GM18868 (cell line): ENCODE data around the gene CLEC6A.
"Not testable (repeated sequence)": the region's sequence is repeated elsewhere in the genome, so short reads cannot be mapped to it uniquely, and the experiment has no call there.

Experiments used
- ATAC-seq: cut with Tn5 transposase; IDR thresholded peaks from one replicate; pipeline ENCODE4 v1.9.1; 2021; ENCODE audit warnings: mild to moderate bottlenecking, moderate library complexity; ENCODE audit not compliant: unreplicated experiment

The CLEC6A gene

DNA sequence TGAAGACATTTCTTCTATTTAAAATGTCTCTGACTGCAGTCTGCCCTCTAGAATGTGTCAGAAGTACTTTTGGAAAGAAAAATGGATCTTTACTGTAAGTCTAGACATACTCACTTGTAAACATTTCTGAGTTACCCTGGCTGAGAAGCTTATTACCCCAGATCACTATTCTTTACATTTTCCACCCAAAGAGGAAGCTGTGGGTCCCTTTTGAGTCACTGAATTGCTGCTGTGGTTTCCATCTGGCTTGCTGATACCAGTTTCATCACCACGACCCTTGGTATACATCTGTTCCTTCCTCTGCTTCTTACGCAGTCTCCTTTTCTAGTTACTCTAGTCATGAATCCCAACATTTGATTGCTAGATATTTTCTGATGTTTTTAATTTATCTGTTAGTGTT lies 37.3 kb downstream of the CLEC6A start:
- ATAC-seq, result peak; percentile 100

DNA sequence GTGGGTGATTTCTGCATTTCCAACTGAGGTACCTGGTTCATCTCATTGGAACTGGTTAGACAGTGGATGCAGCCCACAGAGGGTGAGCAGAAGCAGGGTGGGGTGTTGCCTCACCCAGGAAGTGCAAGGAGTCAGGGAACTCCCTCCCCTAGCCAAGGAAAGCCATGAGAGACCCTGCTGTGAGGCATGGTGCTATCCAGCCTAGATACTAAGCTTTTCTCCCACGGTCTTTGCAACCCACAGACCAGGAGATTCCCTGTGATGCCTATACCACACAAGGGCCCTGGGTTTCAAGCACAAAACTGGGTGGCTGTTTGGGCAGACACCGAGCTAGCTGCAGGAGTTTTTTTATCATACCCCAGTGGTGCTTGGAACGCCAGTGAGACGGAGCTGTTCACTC lies 39.9 kb downstream of the CLEC6A start:
- ATAC-seq, result not testable (repeated sequence)

DNA sequence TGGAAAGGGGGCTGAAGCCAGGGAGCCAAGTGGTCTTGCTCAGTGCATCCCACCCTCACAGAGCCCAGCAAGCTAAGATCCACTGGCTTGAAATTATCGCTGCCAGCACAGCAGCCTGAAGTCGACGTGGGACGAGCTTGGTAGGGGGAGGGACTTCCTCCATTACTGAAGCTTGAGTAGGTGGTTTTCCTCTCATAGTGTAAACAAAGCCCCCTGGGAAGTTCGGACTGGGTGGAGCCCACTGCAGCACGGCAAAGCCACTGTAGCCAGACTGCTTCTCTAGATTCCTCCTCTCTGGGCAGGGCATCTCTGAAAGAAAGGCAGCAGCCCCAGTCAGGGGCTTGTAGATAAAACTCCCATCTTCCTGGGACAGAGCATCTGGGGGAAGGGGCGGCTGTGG lies 40.3 kb downstream of the CLEC6A start:
- not testable (repeated sequence) for ATAC-seq

DNA sequence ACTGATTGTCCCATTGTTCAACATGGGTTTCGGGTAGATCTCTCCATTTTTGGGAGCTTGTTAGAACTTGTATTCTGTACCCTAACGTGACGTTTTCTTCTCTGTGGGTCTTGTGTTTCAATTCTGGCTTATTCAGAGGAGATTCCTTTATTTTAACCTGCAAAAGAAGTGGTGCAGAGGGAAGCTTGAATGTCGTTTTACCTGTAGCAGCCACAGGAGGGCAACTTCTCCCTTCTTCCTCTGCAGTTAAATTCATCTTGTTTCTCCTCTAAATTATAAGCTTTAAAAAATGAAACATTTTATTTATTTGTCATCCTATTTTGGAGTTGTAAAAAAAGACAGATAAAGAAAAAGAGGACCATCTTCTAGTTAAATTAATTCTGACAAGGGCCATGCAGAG lies 43.9 kb downstream of the CLEC6A start:
- ATAC-seq, result no peak

DNA sequence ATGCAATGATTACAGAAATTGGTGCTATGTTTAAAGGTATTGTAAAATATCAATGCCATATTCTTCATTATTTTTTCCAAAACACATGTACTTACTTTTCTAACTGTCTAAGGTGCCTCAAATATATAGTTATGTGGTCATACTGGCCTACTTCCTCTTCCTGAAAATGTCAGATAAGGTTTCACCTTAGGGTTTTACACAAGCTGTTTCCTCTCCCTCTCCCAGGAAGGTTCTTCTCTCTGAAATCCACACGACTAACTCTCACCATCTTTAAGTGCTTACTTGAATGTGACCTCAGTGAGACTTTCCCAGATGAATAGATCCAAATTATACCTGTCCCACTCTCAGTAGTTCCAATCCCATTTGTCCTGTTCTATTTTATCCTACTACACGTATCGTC lies 46.0 kb downstream of the CLEC6A start:
- no peak for ATAC-seq

DNA sequence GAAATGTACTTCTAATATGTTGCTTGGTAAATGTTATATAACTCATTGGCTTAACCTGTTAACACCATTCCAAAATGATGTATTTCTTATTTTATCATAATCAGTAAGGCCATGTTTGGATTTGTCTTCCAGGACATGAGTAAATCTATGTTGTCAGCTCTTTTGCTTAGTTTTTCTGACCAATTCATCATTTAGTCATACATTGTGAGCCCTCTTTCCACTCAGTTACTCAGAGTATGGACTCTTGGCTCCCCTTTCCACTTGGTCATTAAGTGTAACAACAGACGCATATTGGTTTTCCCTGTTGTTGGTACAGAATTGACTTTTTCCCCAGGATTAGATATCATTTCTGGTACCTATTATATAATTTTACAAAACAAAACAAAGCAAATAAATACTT lies 48.6 kb downstream of the CLEC6A start:
- no peak for ATAC-seq

DNA sequence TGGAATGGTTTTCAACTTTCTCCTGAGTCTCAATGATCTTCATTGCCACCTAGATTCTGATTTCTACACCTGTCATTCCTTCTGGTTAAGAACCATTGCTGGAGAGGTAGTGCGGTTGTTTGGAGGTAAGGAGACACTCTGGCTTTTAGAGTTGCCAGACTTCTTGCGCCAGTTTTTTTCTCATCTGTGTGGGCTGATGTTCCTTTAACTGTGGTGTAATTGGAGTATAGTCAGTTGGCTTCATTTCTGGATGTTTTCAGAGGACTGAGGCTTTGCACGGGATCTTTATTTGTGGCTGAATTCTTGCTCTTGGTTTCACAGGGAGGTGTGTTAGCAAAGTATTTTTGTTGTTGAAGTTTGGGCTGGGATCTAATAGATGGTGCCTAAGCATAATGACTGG lies 51.8 kb downstream of the CLEC6A start:
- ATAC-seq, result no peak

DNA sequence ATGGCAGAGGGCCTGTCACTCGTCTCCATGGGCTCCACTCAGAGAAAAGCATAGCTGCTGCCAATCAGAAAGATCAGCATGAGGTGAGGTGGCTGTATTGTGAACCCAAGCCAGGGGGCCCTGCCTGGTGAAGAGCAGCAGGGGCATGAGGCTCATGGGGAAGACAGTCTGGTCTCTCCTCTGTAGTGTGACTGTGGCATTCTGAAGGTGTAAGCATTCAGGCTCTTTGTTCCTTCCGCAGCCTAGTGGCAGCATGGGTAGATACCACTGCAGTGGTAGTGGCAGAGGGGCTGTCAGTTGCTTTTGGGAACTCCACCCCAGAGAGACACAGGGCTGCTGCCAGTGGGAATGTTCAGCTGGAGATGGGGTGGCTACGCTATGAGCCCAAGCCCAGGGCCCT lies 52.5 kb downstream of the CLEC6A start:
- ATAC-seq, result no peak

DNA sequence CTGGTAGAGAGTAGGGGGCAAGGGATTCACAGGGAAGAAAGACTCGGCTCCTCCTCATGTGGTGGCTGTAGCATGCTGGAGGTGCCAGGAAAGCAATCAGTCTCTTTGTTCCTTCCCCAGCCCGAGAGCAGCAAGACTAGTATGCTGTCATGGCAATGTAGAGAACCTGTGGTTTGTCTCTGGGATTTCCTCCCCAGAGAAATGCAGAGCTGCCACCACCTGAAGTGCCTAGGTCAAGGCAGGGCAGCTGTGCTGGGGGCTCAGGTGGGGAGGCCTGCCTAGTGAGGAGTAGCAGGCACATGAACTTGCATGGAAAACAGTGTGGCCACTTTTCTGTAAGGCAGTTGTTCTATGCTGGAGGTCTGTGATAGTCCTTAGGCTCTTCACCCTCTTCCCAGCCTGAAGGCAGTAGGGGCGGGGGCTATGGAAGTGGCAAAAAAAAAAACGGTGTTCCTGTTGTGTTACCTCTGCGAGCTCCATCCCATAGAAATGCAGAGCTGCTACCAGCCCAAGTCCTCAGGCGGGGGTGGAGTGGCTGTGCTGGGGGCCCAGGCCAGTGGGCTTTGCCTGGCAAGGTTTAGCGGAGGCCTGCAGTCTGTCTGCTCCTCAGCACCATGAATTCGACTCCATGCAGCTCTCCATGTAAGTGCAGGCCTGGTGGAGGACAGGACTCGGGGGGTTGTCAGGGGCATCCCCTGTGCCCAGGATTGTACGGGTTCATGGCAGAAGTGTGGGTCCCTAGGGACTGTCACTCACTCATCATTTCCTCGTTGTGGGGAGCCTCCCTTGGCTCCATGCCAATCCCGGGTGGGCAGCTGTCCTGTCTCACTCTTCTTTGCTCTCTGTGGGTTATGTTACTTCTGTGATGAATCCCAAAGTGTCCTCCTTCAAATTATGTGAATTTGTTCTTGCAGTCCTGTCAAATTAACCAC lies 53.4 kb downstream of the CLEC6A start:
- ATAC-seq, result no peak

DNA sequence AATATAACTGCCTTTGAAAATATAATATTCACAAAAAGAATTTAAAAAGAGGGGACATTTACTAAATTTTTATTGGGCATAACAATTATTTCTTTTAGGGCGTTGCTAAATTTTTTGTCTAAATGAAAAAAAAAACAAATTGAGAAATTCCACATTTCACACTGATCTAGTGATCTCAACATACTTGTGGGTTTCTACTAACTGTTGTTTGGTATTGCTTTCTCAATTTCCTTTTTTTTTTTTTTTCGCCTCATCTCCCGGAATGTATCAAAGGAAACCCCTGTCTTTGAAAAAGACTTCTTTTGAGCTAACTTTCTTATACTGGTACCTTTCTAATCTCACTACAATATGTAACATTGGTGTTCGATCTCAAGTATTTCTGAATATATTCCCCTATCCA lies 57.5 kb downstream of the CLEC6A start, which contains the start of gene CLEC4D:
TSS of gene CLEC4D (plus strand) at position 248 of the 400 bp plus-strand sequence. CDS start 230 bp downstream, outside the sequence.
- no peak for ATAC-seq

DNA sequence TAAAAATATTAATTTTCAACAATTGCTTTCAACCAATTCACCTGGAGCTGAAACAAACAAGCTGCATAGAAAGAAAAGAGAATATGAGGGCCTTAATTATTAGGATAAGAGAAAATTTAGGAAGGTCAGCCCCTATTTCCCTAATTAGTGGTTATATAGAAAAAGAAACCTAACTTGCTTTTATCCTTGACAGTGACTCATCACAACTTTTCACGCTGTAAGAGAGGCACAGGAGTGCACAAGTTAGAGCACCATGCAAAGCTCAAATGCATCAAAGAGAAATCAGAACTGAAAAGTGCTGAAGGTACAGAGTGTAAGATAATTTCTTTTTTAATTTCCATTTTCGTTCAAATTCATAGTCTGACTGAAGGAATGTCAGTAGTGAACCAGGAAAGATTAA lies 62.2 kb downstream of the CLEC6A start:
- ATAC-seq, result no peak

DNA sequence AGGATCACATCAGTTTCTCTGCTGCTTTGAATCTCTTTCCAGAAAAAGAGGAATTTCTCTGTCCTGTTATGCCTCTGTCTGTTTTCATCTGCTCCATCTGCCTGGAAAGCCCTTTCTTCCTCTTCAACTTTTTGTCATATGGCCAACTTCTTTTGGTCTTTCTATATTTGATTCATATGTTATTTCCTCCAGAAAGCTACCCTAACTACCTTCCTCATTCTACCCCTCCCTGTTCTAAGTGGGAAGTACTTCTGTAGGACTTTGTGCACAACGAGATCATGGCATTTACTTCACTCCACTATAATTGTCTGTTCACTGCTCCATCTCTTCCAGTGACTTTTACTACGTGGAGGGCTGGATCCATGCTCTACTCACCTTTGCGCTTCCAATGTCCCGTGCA lies 63.4 kb downstream of the CLEC6A start:
- ATAC-seq, result no peak

DNA sequence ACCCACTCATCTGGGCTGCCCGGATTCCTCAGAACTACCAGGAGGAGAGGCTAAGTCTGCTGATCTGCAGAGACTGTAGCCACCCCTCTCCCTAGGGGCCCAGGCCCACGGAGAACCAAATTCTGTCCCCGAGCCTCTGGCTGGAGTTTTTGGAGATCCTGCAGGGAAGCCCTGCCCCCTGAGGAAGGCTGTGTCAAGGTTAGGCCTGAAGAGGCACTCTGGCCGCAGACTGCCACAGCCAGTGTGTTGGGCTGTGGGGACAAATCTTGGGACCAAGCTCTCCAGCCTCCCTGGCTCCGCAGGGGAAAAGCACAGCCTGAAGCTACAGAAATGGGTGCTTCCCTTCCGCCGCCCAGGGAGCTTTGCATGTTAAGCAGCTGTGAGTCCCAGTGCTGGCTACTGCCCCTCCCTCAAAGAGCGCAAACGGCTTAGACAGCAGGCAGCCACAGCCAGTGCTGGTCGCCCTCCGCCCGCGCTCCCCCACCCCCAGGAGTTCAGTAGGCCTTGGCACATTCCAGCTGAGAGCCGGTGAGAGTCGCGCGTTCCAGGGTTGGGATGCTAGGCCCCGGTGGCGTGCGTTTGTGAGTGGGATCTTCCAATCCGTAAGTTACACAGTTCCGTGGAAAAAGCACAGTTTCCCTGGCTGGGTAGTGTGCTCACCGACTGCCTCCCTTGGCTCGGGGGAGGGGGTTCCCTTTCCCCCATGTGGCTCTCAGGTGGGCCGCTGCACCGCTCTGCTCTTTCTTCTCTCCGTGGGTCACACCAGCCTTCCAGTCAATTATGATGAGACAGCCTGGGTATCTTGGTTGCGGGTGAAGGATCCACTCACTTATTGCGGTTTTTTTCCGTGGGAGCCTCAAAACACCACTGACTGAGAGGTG lies 71.7 kb downstream of the CLEC6A start:
- ATAC-seq, result no peak
